ENCODE results near the gene PCID2.

The PCID2 gene

GRCh38 chr13:113186061-113186900 is 22.2 kb downstream of the PCID2 start:
- peaks cover 26% of the 10 kb centered on the region for H3K36me3 ChIP-seq (ENCODE audit: insufficient read depth, low read length)
- H3K27me3 ChIP-seq (ENCODE audit: control insufficient read depth in 1 of 2, insufficient read depth in 2 of 2, low read length in 2 of 2) = no peaks in the 10 kb centered on the region
- H3K9me3 ChIP-seq (ENCODE audit: low read length) = no peaks in the 10 kb centered on the region
- H3K4me3 ChIP-seq (ENCODE audit: low read depth in 1 of 2, low read length in 2 of 2) = no peak overlapping the region
- no peak overlapping the region for H3K9ac ChIP-seq (ENCODE audit: low read length)
- H3K4me1 ChIP-seq (ENCODE audit: insufficient read depth, low read length) = no peaks in the 10 kb centered on the region
- H3K27ac ChIP-seq (ENCODE audit: low read depth, low read length) = no peak overlapping the region

DNA sequence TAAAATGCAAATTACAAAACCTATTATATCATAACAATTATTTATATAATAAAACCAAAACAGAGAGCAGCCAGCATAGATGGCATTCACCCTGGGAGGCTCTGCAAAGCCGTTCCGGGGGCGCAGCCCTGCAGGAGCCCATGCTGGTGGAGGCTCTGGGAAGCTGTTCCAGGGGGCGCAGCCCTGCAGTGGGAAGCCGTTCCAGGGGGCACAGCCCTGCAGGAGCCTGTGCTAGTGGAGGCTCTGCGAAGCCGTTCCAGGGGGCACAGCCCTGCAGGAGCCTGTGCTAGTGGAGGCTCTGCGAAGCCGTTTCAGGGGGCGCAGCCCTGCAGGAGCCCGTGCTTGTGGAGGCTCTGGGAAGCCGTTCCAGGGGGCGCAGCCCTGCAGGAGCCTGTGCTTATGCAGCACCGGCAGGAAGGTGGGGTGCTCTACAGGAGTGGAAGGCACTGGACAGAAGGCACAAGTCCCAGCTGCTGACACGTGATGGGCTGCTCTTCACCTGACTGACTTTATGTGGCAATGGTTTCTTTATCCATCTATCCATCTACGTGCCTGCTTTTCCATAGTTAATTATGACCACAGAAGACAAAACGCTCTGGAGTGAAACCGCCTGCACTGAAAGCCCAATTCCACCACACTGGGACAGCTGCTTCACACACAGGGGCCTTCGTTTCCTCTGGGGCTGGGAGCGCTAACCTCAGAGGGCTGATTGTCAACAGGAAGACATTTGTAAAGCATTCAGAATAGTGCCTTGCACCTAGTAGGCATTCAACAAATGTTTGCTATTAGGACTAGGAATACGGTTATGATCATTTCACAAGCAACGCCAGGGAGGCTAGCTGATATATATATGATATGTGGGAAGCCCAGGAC is 23.7 kb downstream of the PCID2 start:
- no peak overlapping the region for H3K9ac ChIP-seq (ENCODE audit: low read length)
- H3K9me3 ChIP-seq (ENCODE audit: low read length) = no peaks in the 10 kb centered on the region
- H3K4me1 ChIP-seq (ENCODE audit: insufficient read depth, low read length) = no peaks in the 10 kb centered on the region
- peaks cover 41% of the 10 kb centered on the region for H3K36me3 ChIP-seq (ENCODE audit: insufficient read depth, low read length)
- H3K27me3 ChIP-seq (ENCODE audit: control insufficient read depth in 1 of 2, insufficient read depth in 2 of 2, low read length in 2 of 2) = no peaks in the 10 kb centered on the region
- H3K27ac ChIP-seq (ENCODE audit: low read depth, low read length) = no peak overlapping the region
- H3K4me3 ChIP-seq (ENCODE audit: low read depth in 1 of 2, low read length in 2 of 2) = no peak overlapping the region

DNA sequence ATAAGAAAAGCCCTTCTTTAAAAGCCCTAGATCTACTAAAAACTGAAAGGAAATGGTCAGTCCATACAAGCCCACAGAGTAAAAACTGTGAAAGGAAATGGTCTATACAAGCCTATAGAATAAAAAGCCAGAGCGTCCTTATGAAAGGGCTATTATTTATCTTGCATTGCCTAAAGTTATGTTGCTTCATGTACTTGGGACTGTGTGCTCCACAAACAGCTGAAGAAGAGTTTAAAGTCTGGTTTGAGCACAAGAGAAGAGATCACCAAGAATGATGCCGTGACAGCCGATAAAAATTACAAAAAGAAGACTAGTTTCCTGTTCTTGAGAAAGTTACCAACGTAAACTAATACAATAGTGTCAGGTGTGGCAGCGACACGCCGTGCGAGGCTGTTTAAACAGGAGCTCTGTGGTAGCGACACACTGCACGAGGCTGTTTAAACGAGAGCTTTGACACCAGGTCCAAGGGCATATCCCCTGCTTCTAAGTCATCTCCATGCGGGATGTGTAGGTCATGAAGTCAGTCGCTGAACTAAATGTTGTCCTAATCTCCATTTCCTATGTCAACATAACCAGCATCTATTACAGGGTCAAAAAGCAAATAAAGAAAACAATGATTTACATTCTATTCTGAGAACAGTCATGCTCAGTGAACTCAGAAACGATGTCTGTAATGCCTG is 24.9 kb downstream of the PCID2 start:
- Histone ChIP-seq H3K36me3 (ENCODE audit: insufficient read depth, low read length) (peaks cover 45% of the 10 kb centered on the region), H3K4me3 (ENCODE audit: low read depth in 1 of 2, low read length in 2 of 2) (no peak overlapping the region), H3K9ac (ENCODE audit: low read length) (no peak overlapping the region), H3K27ac (ENCODE audit: low read depth, low read length) (no peak overlapping the region), H3K4me1 (ENCODE audit: insufficient read depth, low read length) (no peaks in the 10 kb centered on the region), H3K9me3 (ENCODE audit: low read length) (no peaks in the 10 kb centered on the region), H3K27me3 (ENCODE audit: control insufficient read depth in 1 of 2, insufficient read depth in 2 of 2, low read length in 2 of 2) (no peaks in the 10 kb centered on the region)

- Histone ChIP-seq H3K27me3 (ENCODE audit: control insufficient read depth in 1 of 2, insufficient read depth in 2 of 2, low read length in 2 of 2) (no peaks in the 10 kb centered on the region), H3K27ac (ENCODE audit: low read depth, low read length) (no peak overlapping the region), H3K9me3 (ENCODE audit: low read length) (no peaks in the 10 kb centered on the region), H3K4me3 (ENCODE audit: low read depth in 1 of 2, low read length in 2 of 2) (no peak overlapping the region), H3K36me3 (ENCODE audit: insufficient read depth, low read length) (peaks cover 50% of the 10 kb centered on the region), H3K9ac (ENCODE audit: low read length) (no peak overlapping the region), H3K4me1 (ENCODE audit: insufficient read depth, low read length) (no peaks in the 10 kb centered on the region)
These were observed 26.4 kb downstream of the PCID2 start for GRCh38 chr13:113182046-113182445.

GRCh38 chr13:113179374-113180230 is 28.9 kb downstream of the PCID2 start:
- H3K4me3 ChIP-seq (ENCODE audit: low read depth in 1 of 2, low read length in 2 of 2) = no peak overlapping the region
- no peaks in the 10 kb centered on the region for H3K27me3 ChIP-seq (ENCODE audit: control insufficient read depth in 1 of 2, insufficient read depth in 2 of 2, low read length in 2 of 2)
- H3K9me3 ChIP-seq (ENCODE audit: low read length) = no peaks in the 10 kb centered on the region
- peaks cover 67% of the 10 kb centered on the region for H3K36me3 ChIP-seq (ENCODE audit: insufficient read depth, low read length)
- H3K4me1 ChIP-seq (ENCODE audit: insufficient read depth, low read length) = no peaks in the 10 kb centered on the region
- no peak overlapping the region for H3K9ac ChIP-seq (ENCODE audit: low read length)
- no peak overlapping the region for H3K27ac ChIP-seq (ENCODE audit: low read depth, low read length)

GRCh38 chr13:113178896-113179167 is 29.6 kb downstream of the PCID2 start:
- Histone ChIP-seq H3K4me3 (ENCODE audit: low read depth in 1 of 2, low read length in 2 of 2) (no peak overlapping the region), H3K9ac (ENCODE audit: low read length) (no peak overlapping the region), H3K9me3 (ENCODE audit: low read length) (no peaks in the 10 kb centered on the region), H3K27me3 (ENCODE audit: control insufficient read depth in 1 of 2, insufficient read depth in 2 of 2, low read length in 2 of 2) (no peaks in the 10 kb centered on the region), H3K4me1 (ENCODE audit: insufficient read depth, low read length) (no peaks in the 10 kb centered on the region), H3K36me3 (ENCODE audit: insufficient read depth, low read length) (peaks cover 67% of the 10 kb centered on the region), H3K27ac (ENCODE audit: low read depth, low read length) (no peak overlapping the region)

DNA sequence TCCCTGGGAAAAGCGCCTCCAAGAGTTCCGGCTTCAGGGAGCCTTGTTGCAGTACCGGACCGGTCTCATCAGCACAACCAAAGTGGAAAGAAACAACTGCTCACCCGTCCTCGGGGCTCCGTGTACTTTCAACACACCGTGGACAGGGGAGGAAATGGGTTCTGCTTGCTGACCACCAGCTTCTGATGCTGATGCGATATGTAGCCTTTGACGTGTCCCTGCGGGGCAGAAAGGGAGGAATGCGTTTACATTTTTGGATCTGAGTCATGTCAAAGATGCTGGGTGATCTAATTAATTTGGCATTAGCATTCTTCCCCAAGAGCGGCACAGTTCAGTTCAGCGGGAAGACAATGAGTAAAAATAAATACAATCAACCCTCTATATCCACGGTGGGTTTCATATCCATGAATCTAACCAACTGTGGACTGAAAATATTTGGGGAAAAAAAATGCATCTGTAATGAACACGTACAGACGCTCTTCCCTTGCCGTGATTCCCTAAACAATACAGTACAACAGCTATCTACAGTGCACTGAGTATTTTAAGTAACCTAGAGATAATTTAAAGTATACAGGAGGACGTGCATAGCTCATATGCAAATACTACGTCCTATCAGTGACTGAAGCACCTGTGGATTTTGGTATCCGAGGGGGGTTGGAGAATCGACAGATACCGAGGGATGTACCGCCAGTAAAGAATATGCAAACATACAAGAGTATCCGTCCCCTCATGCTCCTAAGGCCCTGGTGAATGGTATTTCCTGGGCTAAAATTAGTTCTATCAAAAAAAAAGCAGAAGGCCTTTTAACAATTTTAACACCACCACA is 30.2 kb downstream of the PCID2 start:
- Histone ChIP-seq H3K4me1 (ENCODE audit: insufficient read depth, low read length) (no peaks in the 10 kb centered on the region), H3K27ac (ENCODE audit: low read depth, low read length) (no peak overlapping the region), H3K4me3 (ENCODE audit: low read depth in 1 of 2, low read length in 2 of 2) (no peak overlapping the region), H3K9me3 (ENCODE audit: low read length) (no peaks in the 10 kb centered on the region), H3K9ac (ENCODE audit: low read length) (no peak overlapping the region), H3K27me3 (ENCODE audit: control insufficient read depth in 1 of 2, insufficient read depth in 2 of 2, low read length in 2 of 2) (no peaks in the 10 kb centered on the region), H3K36me3 (ENCODE audit: insufficient read depth, low read length) (peaks cover 62% of the 10 kb centered on the region)

GRCh38 chr13:113176822-113177221 is 31.6 kb downstream of the PCID2 start:
- no peak overlapping the region for H3K4me3 ChIP-seq (ENCODE audit: low read depth in 1 of 2, low read length in 2 of 2)
- H3K36me3 ChIP-seq (ENCODE audit: insufficient read depth, low read length) = peaks cover 65% of the 10 kb centered on the region
- H3K27ac ChIP-seq (ENCODE audit: low read depth, low read length) = no peak overlapping the region
- H3K9ac ChIP-seq (ENCODE audit: low read length) = no peak overlapping the region
- no peaks in the 10 kb centered on the region for H3K4me1 ChIP-seq (ENCODE audit: insufficient read depth, low read length)
- no peaks in the 10 kb centered on the region for H3K9me3 ChIP-seq (ENCODE audit: low read length)
- no peaks in the 10 kb centered on the region for H3K27me3 ChIP-seq (ENCODE audit: control insufficient read depth in 1 of 2, insufficient read depth in 2 of 2, low read length in 2 of 2)

DNA sequence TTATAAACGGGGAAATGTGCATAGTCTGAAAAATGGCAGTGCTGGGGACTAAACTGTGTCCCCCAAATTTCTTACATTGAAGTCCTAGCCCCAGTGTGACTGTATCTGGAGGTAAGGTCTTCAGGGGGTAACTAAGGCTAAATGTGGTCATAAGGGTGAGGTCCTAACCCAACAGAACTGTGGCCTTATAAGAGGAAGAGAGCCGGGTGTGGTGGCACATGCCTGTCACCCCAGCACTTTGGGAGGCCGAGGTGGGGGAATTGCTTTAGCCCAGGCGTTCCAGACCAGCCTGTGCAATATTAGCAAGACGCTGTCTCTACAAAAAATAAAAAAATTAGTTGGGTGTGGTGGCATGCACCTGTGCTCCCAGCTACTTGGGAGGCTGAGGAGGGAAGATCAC is 32.2 kb downstream of the PCID2 start:
- Histone ChIP-seq H3K27me3 (ENCODE audit: control insufficient read depth in 1 of 2, insufficient read depth in 2 of 2, low read length in 2 of 2) (no peaks in the 10 kb centered on the region), H3K9me3 (ENCODE audit: low read length) (no peaks in the 10 kb centered on the region), H3K36me3 (ENCODE audit: insufficient read depth, low read length) (peaks cover 69% of the 10 kb centered on the region), H3K4me1 (ENCODE audit: insufficient read depth, low read length) (no peaks in the 10 kb centered on the region), H3K27ac (ENCODE audit: low read depth, low read length) (no peak overlapping the region), H3K9ac (ENCODE audit: low read length) (no peak overlapping the region), H3K4me3 (ENCODE audit: low read depth in 1 of 2, low read length in 2 of 2) (no peak overlapping the region)

GRCh38 chr13:113172419-113172926 is 36.0 kb downstream of the PCID2 start:
- H3K36me3 ChIP-seq (ENCODE audit: insufficient read depth, low read length) = peaks cover 34% of the 10 kb centered on the region
- H3K9ac ChIP-seq (ENCODE audit: low read length) = no peak overlapping the region
- no peaks in the 10 kb centered on the region for H3K4me1 ChIP-seq (ENCODE audit: insufficient read depth, low read length)
- no peaks in the 10 kb centered on the region for H3K9me3 ChIP-seq (ENCODE audit: low read length)
- no peaks in the 10 kb centered on the region for H3K27me3 ChIP-seq (ENCODE audit: control insufficient read depth in 1 of 2, insufficient read depth in 2 of 2, low read length in 2 of 2)
- no peak overlapping the region for H3K4me3 ChIP-seq (ENCODE audit: low read depth in 1 of 2, low read length in 2 of 2)
- no peak overlapping the region for H3K27ac ChIP-seq (ENCODE audit: low read depth, low read length)

Data from muscle layer of colon (tissue), 2 donors.